Ovary (tissue), 9 donors: ENCODE measurements around the gene TYMS. TPM values are rescaled to one million over a fixed set of nuclear protein-coding genes. Genes with fewer than 3 reads are reported as not detected.

Experiments
- DNase-seq, 5 donors: peaks; one replicate each; pipeline ENCODE4 v3.0.0-alpha.2; 2019 to 2020
- H3K27ac ChIP-seq, 2 donors: fragments of 200-600 bp; one replicate each; pipeline versions ENCODE4 v1.5.1 to v1.8.0; 2019 to 2022
- H3K27me3 ChIP-seq: fragments of 200-600 bp; one replicate; pipeline ENCODE4 v1.8.0; 2022
- H3K36me3 ChIP-seq: fragments of 200-600 bp; sonication (generic); one replicate; pipeline ENCODE4 v1.5.1; 2019
- H3K4me1 ChIP-seq: one replicate; pipeline ENCODE4 v1.8.1; 2013; ENCODE audit warnings: mild to moderate bottlenecking, moderate library complexity; ENCODE audit not compliant: insufficient read depth
- H3K4me3 ChIP-seq: fragments of 200-600 bp; sonication (generic); one replicate; pipeline ENCODE4 v1.5.1; 2017
- H3K9me3 ChIP-seq, 2 donors: fragments of 200-600 bp in 1 of 2; sonication (generic) in 1 of 2; one replicate each; pipeline versions ENCODE4 v1.5.1 to v1.8.1; 2013 to 2019; ENCODE audit warnings: mild to moderate bottlenecking in 1 of 2, moderate library complexity in 1 of 2
- EP300 ChIP-seq: sonication (generic); formaldehyde crosslinking; IDR thresholded peaks from one replicate; pipeline ENCODE4 v1.6.1; 2017; ENCODE audit warnings: antibody characterized with exemption
- POLR2A ChIP-seq: fragments of 450-650 bp; IDR thresholded peaks from one replicate; pipeline ENCODE4 v1.6.1; 2017; ENCODE audit warnings: antibody characterized with exemption, mild to moderate bottlenecking, moderate library complexity
- WGBS, 3 donors: extraction: QIAGEN DNeasy Blood & Tissue Kit in 1 of 3; methylation state at CpG; one replicate each; pipeline versions ENCODE4 v1.1.5 to v1.1.7; 2013 to 2017; 5-methylcytosine and 5-hydroxymethylcytosine counted together
- intact Hi-C, 4 donors: fragments of 100-400 bp; cut with DNase I; formaldehyde crosslinking; loops; one replicate each; pipeline versions ENCODE4 v1.11.0 to v1.15.1; 2022 to 2023
- polyA plus RNA-seq, 2 donors: library from polyadenylated mRNA; stranded (reverse); fragments of 200-250 nt in 1 of 2; fragments of 350-450 nt in 1 of 2; fragmentation: Illumina TruSeq in 1 of 2; extraction: RNeasy Lipid Tissue Mini Kit (QIAGEN cat#74804) in 1 of 2; gene quantifications; one replicate each; pipeline ENCODE4 v1.2.3, GENCODE V29; 2013 to 2014
- total RNA-seq, 7 donors: library from RNA; depleted of rRNA in 2 of 7; stranded (reverse); fragments of >200 nt in 2 of 7; fragmentation: NEBNext Ultra II Directional in 3 of 7; extraction: Animal tissue kit (Norgen Biotek cat#: 25700) in 3 of 7; gene quantifications; one replicate each; pipeline versions ENCODE4 v1.1.0 to v1.2.4, GENCODE V29; 2016 to 2023
- TF ChIP-seq, protein P1 (sequence below), 3 donors: fragments of 450-650 bp in 2 of 3; fragments of 200-600 bp in 1 of 3; IDR thresholded peaks; one replicate each; pipeline versions ENCODE4 v1.5.1 to v1.8.0; 2016 to 2022; ENCODE audit warnings: antibody characterized with exemption in 3 of 3, mild to moderate bottlenecking in 1 of 3
- donor health status: DM: no; HTN: no; CAD: no; lungs with moderate emphysema.
- donor health status: DM: no; HTN: no; CAD: no.
- donor health status: Bipolar disorder and iron deficiency.
- donor health status: DM: yes; HTN: yes; CAD: no.
- donor health status: DM: no; HTN: no; CAD: no.
- donor health status: DM: yes; HTN: yes; CAD: no.

The TYMS gene
- total and polyA plus RNA-seq, 9 donors = 0.48 to 8.4 (median 4.4) TPM

- H3K27me3 ChIP-seq = no peaks in the 10 kb centered on the region
- intact Hi-C loops = no loop called here
- H3K4me1 ChIP-seq = peaks cover 4% of the 10 kb centered on the region
- H3K4me3 ChIP-seq = peak within 1 kb of the TSS; percentile 49
- H3K9me3 ChIP-seq = no peaks in the 10 kb centered on the region
- TF ChIP-seq, protein P1, sequence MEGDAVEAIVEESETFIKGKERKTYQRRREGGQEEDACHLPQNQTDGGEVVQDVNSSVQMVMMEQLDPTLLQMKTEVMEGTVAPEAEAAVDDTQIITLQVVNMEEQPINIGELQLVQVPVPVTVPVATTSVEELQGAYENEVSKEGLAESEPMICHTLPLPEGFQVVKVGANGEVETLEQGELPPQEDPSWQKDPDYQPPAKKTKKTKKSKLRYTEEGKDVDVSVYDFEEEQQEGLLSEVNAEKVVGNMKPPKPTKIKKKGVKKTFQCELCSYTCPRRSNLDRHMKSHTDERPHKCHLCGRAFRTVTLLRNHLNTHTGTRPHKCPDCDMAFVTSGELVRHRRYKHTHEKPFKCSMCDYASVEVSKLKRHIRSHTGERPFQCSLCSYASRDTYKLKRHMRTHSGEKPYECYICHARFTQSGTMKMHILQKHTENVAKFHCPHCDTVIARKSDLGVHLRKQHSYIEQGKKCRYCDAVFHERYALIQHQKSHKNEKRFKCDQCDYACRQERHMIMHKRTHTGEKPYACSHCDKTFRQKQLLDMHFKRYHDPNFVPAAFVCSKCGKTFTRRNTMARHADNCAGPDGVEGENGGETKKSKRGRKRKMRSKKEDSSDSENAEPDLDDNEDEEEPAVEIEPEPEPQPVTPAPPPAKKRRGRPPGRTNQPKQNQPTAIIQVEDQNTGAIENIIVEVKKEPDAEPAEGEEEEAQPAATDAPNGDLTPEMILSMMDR (IDR thresholded peaks at IDR 0.05) = peak; percentile 72 to 86 (median 78)
- TF ChIP-seq EP300 = no peak
- TF ChIP-seq POLR2A = peak; percentile 43
- peak within 1 kb of the TSS; percentile 53 to 77 for H3K27ac ChIP-seq
- peak; percentile 78 to 94 (median 86) for DNase-seq
- no peaks in the 10 kb centered on the region for H3K36me3 ChIP-seq
- 3 to 13% (median 12%) methylated on average over 35 to 91 of the region's 91 CpGs for WGBS, 3 donors
These were observed 55.1 kb downstream of the TYMS start, which contains the start of gene ENOSF1 for GRCh38 chr18:712401-713134. Gene ENOSF1 (minus strand): TSS chr18:712630. CDS start chr18:712587, 43 bp downstream.

- peaks cover 4% of the 10 kb centered on the region for H3K4me1 ChIP-seq
- H3K36me3 ChIP-seq = no peaks in the 10 kb centered on the region
- TF ChIP-seq, protein P1 (IDR thresholded peaks at IDR 0.05) = no peak
- no peak for TF ChIP-seq POLR2A
- no peak for TF ChIP-seq EP300
- peak overlapping the region; percentile 49 for H3K4me3 ChIP-seq
- H3K27me3 ChIP-seq = no peaks in the 10 kb centered on the region
- H3K27ac ChIP-seq = no peak overlapping the region
- DNase-seq = peak; percentile 20 to 48 (median 35)
- WGBS, 3 donors = 80 to 89% (median 86%) methylated on average over 23 of the region's 23 CpGs
- no peaks in the 10 kb centered on the region for H3K9me3 ChIP-seq
- intact Hi-C loops = no loop called here
These were observed 55.7 kb downstream of the TYMS start for GRCh38 chr18:713135-713490.

GRCh38 chr18:715626-716025 is 58.2 kb downstream of the TYMS start:
- WGBS, 3 donors = 21 to 41% (median 23%) methylated on average over 1 of the region's 1 CpG
- Histone ChIP-seq H3K27ac (no peak overlapping the region), H3K4me1 (peaks cover 3% of the 10 kb centered on the region), H3K4me3 (no peak overlapping the region), H3K9me3 (no peaks in the 10 kb centered on the region), H3K27me3 (no peaks in the 10 kb centered on the region), H3K36me3 (no peaks in the 10 kb centered on the region)
- DNase-seq = no peak
- TF ChIP-seq EP300 (no peak), POLR2A (no peak)
- TF ChIP-seq, protein P1 (IDR thresholded peaks at IDR 0.05) = no peak
- intact Hi-C loops = no loop called here

- no peak for DNase-seq
- Histone ChIP-seq H3K27me3 (no peaks in the 10 kb centered on the region), H3K4me1 (no peaks in the 10 kb centered on the region), H3K9me3 (no peaks in the 10 kb centered on the region), H3K36me3 (no peaks in the 10 kb centered on the region), H3K27ac (no peak overlapping the region), H3K4me3 (no peak overlapping the region)
- no peak for TF ChIP-seq POLR2A
- no peak for TF ChIP-seq EP300
- TF ChIP-seq, protein P1 (IDR thresholded peaks at IDR 0.05) = no peak
- intact Hi-C loops = no loop called here
- WGBS, 3 donors = 88 to 90% (median 90%) methylated on average over 4 of the region's 4 CpGs
These were observed 59.5 kb downstream of the TYMS start for GRCh38 chr18:717003-717402.

Other genes starting within 250 kb of the TYMS start
- 1 to 10 TPM in 6 of 7 donors, under 1 TPM in 1; 0.78 to 9.9 (median 5.9) TPM for gene COLEC12, start 157.0 kb upstream of the TYMS start, total RNA-seq
- gene COLEC12, start 157.0 kb upstream of the TYMS start, polyA plus RNA-seq = 10 to 100 TPM in 1 of 2 donors, 1 to 10 TPM in 1; 3.0 to 20.7 TPM
- gene CETN1, start 77.3 kb upstream of the TYMS start, total RNA-seq = not detected
- gene CETN1, start 77.3 kb upstream of the TYMS start, polyA plus RNA-seq = not detected
- gene CLUL1, start 60.7 kb upstream of the TYMS start, total RNA-seq = 10 to 100 TPM in 2 of 7 donors, 1 to 10 TPM in 5; 1.2 to 14.4 (median 5.7) TPM
- gene CLUL1, start 60.7 kb upstream of the TYMS start, polyA plus RNA-seq = under 1 TPM in 1 of 2 donors, not detected in 1; 0.67 TPM
- 10 to 100 TPM; 45.1 to 94.9 (median 55.1) TPM for gene ENOSF1, start 55.0 kb downstream of the TYMS start, total RNA-seq
- 10 to 100 TPM; 29.2 to 52.7 TPM for gene ENOSF1, start 55.0 kb downstream of the TYMS start, polyA plus RNA-seq
- gene YES1, start 154.6 kb downstream of the TYMS start, total RNA-seq = 10 to 100 TPM; 30.7 to 95.1 (median 35.1) TPM
- 10 to 100 TPM; 14.3 to 18.2 TPM for gene YES1, start 154.6 kb downstream of the TYMS start, polyA plus RNA-seq
- gene ADCYAP1, start 247.2 kb downstream of the TYMS start, total RNA-seq = 1 to 10 TPM in 1 of 7 donors, under 1 TPM in 1, not detected in 5; 0.22 to 4.9 TPM
- under 1 TPM; 0.13 to 0.48 TPM for gene ADCYAP1, start 247.2 kb downstream of the TYMS start, polyA plus RNA-seq